GM23338 (cell line): ENCODE data around the gene KRT74. TPM values are rescaled to one million over a fixed set of nuclear protein-coding genes. Genes with fewer than 3 reads are reported as not detected.

Source experiments
- ATAC-seq: fragments of 200-7000 bp; cut with Tn5 transposase; 3 replicates; pipeline ENCODE4 v1.9.1; 2020
- DNase-seq: peaks from one replicate; pipeline ENCODE4 v3.0.0-alpha.2; 2015; ENCODE audit warnings: low spot score
- H2AFZ ChIP-seq: fragments of 200-600 bp; sonication (generic); 2 replicates; pipeline ENCODE4 v1.8.0; 2016; ENCODE audit warnings: antibody characterized with exemption, mild to moderate bottlenecking, moderate library complexity
- H3F3A ChIP-seq: fragments of 200-600 bp; sonication (generic); replicated peaks from 2 replicates; pipeline ENCODE4 v1.8.0; 2017; ENCODE audit warnings: antibody characterized with exemption, mixed run types, low read depth
- H3K27ac ChIP-seq: fragments of 200-600 bp; sonication (generic); 2 replicates; pipeline ENCODE4 v1.6.1; 2016; ENCODE audit warnings: low read depth
- H3K27me3 ChIP-seq: fragments of 200-600 bp; sonication (generic); 2 replicates; pipeline ENCODE4 v1.8.0; 2016; ENCODE audit warnings: mild to moderate bottlenecking, mixed run types, moderate library complexity; ENCODE audit not compliant: insufficient read depth
- H3K36me3 ChIP-seq: fragments of 200-600 bp; sonication (generic); 2 replicates; pipeline ENCODE4 v1.8.0; 2016; ENCODE audit warnings: mild to moderate bottlenecking; ENCODE audit not compliant: insufficient read depth
- H3K4me1 ChIP-seq: fragments of 200-600 bp; sonication (generic); 2 replicates; pipeline ENCODE4 v1.8.0; 2016; ENCODE audit warnings: mild to moderate bottlenecking, moderate library complexity; ENCODE audit not compliant: insufficient read depth
- H3K4me2 ChIP-seq: fragments of 200-600 bp; sonication (generic); 2 replicates; pipeline ENCODE4 v1.7.1; 2017; ENCODE audit warnings: mixed run types
- H3K4me3 ChIP-seq: fragments of 200-600 bp; sonication (generic); 2 replicates; pipeline ENCODE4 v1.6.1; 2016; ENCODE audit warnings: mixed run types
- H3K79me2 ChIP-seq: fragments of 200-600 bp; sonication (generic); replicated peaks from 2 replicates; pipeline ENCODE4 v1.8.0; 2017; ENCODE audit warnings: mild to moderate bottlenecking; ENCODE audit not compliant: insufficient read depth
- H3K9me2 ChIP-seq: fragments of 200-600 bp; sonication (generic); 2 replicates; pipeline ENCODE4 v1.8.0; 2017; ENCODE audit not compliant: insufficient read depth
- H4K20me1 ChIP-seq: fragments of 200-600 bp; sonication (generic); replicated peaks from 2 replicates; pipeline ENCODE4 v1.8.0; 2017; ENCODE audit warnings: mild to moderate bottlenecking; ENCODE audit not compliant: insufficient read depth
- H3K27ac Mint-ChIP-seq: 2 replicates; pipeline ENCODE4 v1.8.0; 2020; ENCODE audit warnings: inconsistent platforms, mild to moderate bottlenecking, moderate library complexity, mixed read lengths
- H3K27me3 Mint-ChIP-seq: 3 replicates; pipeline ENCODE4 v1.8.0; 2022; ENCODE audit warnings: low read depth, mild to moderate bottlenecking, moderate library complexity, mixed read lengths, inconsistent platforms; ENCODE audit not compliant: insufficient read depth, poor library complexity
- H3K36me3 Mint-ChIP-seq: 3 replicates; pipeline ENCODE4 v1.8.0; 2021; ENCODE audit warnings: low read depth, mild to moderate bottlenecking, inconsistent platforms, moderate library complexity, mixed read lengths
- H3K4me1 Mint-ChIP-seq: 3 replicates; pipeline ENCODE4 v1.8.0; 2020; ENCODE audit warnings: mild to moderate bottlenecking, inconsistent platforms, mixed read lengths
- H3K4me3 Mint-ChIP-seq: 3 replicates; pipeline ENCODE4 v1.8.0; 2021; ENCODE audit warnings: moderate library complexity, mild to moderate bottlenecking, inconsistent platforms, mixed read lengths
- H3K9me3 Mint-ChIP-seq: 3 replicates; pipeline ENCODE4 v1.8.0; 2020; ENCODE audit warnings: moderate library complexity, mild to moderate bottlenecking, inconsistent platforms, mixed read lengths
- CREB1 ChIP-seq: fragments of 250-450 bp; sonication (Bioruptor Pico); IDR thresholded peaks from 2 replicates; pipeline ENCODE4 v1.5.0; 2020; ENCODE audit warnings: low read depth, mild to moderate bottlenecking, moderate library complexity
- EZH2phosphoT487 ChIP-seq: fragments of 200-600 bp; sonication (generic); IDR thresholded peaks from one replicate; pipeline ENCODE4 v1.8.1; 2018; ENCODE audit warnings: antibody characterized with exemption; ENCODE audit not compliant: unreplicated experiment
- JUNB ChIP-seq: IDR thresholded peaks from one replicate; pipeline ENCODE4 v1.6.1; 2016; ENCODE audit warnings: antibody characterized with exemption; ENCODE audit not compliant: unreplicated experiment
- POLR2AphosphoS5 ChIP-seq: IDR thresholded peaks from 2 replicates; pipeline ENCODE4 v1.6.1; 2016; ENCODE audit warnings: antibody characterized with exemption, low read depth
- STAT1 ChIP-seq: IDR thresholded peaks from one replicate; pipeline ENCODE4 v1.6.1; 2016; ENCODE audit warnings: antibody characterized with exemption; ENCODE audit not compliant: unreplicated experiment
- ZNF331 ChIP-seq: fragments of 250-450 bp; sonication (Bioruptor Pico); IDR thresholded peaks from 2 replicates; pipeline ENCODE4 v1.5.0; 2020; ENCODE audit warnings: low read depth, mild to moderate bottlenecking, moderate library complexity
- polyA plus RNA-seq: library from polyadenylated mRNA; unstranded; fragments of >200 nt; fragmentation: Nextera tagmentation; extraction: Ambion mirVana; gene quantifications from 2 replicates; pipeline ENCODE4 v1.2.1, GENCODE V29; 2016
- total RNA-seq: library from RNA; depleted of rRNA; stranded (reverse); fragments of >200 nt; shearing (Covaris generic); gene quantifications from 2 replicates; pipeline ENCODE4 v1.2.3, GENCODE V29; 2014
- TF ChIP-seq, protein P1 (sequence below): IDR thresholded peaks from one replicate; pipeline ENCODE4 v1.6.1; 2018; ENCODE audit warnings: antibody characterized with exemption; ENCODE audit not compliant: unreplicated experiment
- TF ChIP-seq, protein P2 (sequence below), 2 experiments: fragments of 200-600 bp in 1 of 2; sonication (generic) in 1 of 2; conservative IDR thresholded peaks; 2 replicates each; pipeline versions ENCODE4 v1.5.1 to v1.6.1; 2016 to 2017; ENCODE audit warnings: antibody characterized with exemption in 2 of 2, low read depth in 2 of 2, mild to moderate bottlenecking in 2 of 2, moderate library complexity in 1 of 2
- TF ChIP-seq, protein P3 (sequence below): fragments of 250-450 bp; sonication (Bioruptor Pico); IDR thresholded peaks from 2 replicates; pipeline ENCODE4 v1.5.0; 2020; ENCODE audit warnings: mild to moderate bottlenecking, moderate library complexity

KRT74 gene
- total and polyA plus RNA-seq, 2 experiments from 2014 or later: not detected

DNA sequence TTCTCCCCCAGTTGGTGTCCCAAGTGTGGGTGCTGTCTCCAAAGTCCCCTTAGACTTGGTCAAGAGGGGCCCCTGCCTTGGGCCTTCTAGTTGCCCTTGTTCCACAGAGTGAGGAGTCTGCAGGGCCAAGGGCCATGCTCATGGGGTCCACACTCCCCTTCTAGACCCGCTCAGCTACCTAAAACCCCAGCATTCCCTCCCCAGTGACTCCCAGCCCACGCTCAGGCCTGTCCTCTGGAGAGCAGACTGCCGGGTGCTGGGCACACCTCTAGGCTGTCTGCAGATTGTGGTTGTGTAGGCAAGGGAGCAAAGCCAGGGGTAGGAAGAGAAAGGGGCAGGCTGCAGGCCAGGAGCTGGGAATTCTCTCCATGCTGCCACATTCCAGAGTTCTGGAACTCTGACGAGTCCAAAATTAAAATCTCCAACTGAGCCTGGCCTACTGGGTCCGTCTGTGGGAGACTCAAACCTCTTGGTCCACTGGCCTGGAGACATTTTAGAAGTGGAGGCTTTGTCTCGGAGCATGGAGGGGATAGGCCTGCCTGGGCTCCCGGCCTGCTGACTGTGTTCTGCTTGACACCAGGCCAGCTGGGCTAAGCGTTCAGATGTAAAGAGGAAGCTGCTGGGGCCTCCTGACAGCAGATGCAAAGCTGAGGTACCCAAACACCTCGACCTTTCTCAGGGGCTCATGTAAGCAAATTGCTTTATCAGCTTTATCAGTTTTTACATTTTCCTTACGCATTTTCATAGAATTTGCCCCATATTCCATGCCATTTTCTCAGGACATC lies 39.8 kb downstream of the KRT74 start (continued):
- TF ChIP-seq, protein P1, sequence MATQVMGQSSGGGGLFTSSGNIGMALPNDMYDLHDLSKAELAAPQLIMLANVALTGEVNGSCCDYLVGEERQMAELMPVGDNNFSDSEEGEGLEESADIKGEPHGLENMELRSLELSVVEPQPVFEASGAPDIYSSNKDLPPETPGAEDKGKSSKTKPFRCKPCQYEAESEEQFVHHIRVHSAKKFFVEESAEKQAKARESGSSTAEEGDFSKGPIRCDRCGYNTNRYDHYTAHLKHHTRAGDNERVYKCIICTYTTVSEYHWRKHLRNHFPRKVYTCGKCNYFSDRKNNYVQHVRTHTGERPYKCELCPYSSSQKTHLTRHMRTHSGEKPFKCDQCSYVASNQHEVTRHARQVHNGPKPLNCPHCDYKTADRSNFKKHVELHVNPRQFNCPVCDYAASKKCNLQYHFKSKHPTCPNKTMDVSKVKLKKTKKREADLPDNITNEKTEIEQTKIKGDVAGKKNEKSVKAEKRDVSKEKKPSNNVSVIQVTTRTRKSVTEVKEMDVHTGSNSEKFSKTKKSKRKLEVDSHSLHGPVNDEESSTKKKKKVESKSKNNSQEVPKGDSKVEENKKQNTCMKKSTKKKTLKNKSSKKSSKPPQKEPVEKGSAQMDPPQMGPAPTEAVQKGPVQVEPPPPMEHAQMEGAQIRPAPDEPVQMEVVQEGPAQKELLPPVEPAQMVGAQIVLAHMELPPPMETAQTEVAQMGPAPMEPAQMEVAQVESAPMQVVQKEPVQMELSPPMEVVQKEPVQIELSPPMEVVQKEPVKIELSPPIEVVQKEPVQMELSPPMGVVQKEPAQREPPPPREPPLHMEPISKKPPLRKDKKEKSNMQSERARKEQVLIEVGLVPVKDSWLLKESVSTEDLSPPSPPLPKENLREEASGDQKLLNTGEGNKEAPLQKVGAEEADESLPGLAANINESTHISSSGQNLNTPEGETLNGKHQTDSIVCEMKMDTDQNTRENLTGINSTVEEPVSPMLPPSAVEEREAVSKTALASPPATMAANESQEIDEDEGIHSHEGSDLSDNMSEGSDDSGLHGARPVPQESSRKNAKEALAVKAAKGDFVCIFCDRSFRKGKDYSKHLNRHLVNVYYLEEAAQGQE: no peak
- TF ChIP-seq, protein P2, sequence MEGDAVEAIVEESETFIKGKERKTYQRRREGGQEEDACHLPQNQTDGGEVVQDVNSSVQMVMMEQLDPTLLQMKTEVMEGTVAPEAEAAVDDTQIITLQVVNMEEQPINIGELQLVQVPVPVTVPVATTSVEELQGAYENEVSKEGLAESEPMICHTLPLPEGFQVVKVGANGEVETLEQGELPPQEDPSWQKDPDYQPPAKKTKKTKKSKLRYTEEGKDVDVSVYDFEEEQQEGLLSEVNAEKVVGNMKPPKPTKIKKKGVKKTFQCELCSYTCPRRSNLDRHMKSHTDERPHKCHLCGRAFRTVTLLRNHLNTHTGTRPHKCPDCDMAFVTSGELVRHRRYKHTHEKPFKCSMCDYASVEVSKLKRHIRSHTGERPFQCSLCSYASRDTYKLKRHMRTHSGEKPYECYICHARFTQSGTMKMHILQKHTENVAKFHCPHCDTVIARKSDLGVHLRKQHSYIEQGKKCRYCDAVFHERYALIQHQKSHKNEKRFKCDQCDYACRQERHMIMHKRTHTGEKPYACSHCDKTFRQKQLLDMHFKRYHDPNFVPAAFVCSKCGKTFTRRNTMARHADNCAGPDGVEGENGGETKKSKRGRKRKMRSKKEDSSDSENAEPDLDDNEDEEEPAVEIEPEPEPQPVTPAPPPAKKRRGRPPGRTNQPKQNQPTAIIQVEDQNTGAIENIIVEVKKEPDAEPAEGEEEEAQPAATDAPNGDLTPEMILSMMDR (conservative IDR thresholded peaks at IDR 0.05; ENCODE audit: low read depth in 2 of 2): no peak
- no peak for TF ChIP-seq JUNB
- TF ChIP-seq CREB1 (CRISPR knock-in tag): no peak

DNA sequence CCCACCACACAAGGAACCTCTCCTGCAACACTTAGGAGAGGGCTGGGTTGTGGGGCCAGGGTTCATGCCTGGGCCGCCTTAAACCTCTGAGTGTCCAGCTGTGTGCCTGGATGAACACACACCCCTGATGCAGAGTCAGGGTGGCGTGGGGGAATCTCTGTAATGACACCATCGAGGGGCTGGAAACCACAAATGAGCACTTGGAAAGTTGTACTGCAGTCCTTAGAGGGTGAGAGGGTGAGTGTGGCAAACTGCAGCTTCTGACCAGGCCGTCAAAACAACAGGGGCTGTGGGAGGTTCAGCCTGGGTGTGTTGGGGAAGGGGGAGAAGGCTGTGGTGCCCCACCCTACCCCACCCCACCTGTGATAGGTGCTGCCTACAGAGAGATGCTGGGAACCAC lies 41.0 kb downstream of the KRT74 start:
- no peak overlapping the region for H3K27ac Mint-ChIP-seq
- H3K36me3 Mint-ChIP-seq: no peaks in the 10 kb centered on the region
- no peak overlapping the region for H3K4me3 ChIP-seq
- no peaks in the 10 kb centered on the region for H3K9me2 ChIP-seq
- ATAC-seq: no peak
- H3K36me3 ChIP-seq: no peaks in the 10 kb centered on the region
- H3K4me1 ChIP-seq: no peaks in the 10 kb centered on the region
- no peak overlapping the region for H2AFZ ChIP-seq
- H3K4me3 Mint-ChIP-seq: no peak overlapping the region
- no peak overlapping the region for H3K4me2 ChIP-seq
- no peaks in the 10 kb centered on the region for H3F3A ChIP-seq
- no peaks in the 10 kb centered on the region for H3K27me3 ChIP-seq
- H3K79me2 ChIP-seq: no peaks in the 10 kb centered on the region
- no peaks in the 10 kb centered on the region for H3K4me1 Mint-ChIP-seq
- no peak for DNase-seq
- peaks cover 8% of the 10 kb centered on the region for H3K27me3 Mint-ChIP-seq
- no peaks in the 10 kb centered on the region for H4K20me1 ChIP-seq
- no peaks in the 10 kb centered on the region for H3K9me3 Mint-ChIP-seq
- no peak overlapping the region for H3K27ac ChIP-seq
- TF ChIP-seq ZNF331 (CRISPR knock-in tag) (no peak), POLR2AphosphoS5 (no peak), EZH2phosphoT487 (no peak), STAT1 (no peak), JUNB (no peak), CREB1 (CRISPR knock-in tag) (no peak)
- TF ChIP-seq, protein P3, sequence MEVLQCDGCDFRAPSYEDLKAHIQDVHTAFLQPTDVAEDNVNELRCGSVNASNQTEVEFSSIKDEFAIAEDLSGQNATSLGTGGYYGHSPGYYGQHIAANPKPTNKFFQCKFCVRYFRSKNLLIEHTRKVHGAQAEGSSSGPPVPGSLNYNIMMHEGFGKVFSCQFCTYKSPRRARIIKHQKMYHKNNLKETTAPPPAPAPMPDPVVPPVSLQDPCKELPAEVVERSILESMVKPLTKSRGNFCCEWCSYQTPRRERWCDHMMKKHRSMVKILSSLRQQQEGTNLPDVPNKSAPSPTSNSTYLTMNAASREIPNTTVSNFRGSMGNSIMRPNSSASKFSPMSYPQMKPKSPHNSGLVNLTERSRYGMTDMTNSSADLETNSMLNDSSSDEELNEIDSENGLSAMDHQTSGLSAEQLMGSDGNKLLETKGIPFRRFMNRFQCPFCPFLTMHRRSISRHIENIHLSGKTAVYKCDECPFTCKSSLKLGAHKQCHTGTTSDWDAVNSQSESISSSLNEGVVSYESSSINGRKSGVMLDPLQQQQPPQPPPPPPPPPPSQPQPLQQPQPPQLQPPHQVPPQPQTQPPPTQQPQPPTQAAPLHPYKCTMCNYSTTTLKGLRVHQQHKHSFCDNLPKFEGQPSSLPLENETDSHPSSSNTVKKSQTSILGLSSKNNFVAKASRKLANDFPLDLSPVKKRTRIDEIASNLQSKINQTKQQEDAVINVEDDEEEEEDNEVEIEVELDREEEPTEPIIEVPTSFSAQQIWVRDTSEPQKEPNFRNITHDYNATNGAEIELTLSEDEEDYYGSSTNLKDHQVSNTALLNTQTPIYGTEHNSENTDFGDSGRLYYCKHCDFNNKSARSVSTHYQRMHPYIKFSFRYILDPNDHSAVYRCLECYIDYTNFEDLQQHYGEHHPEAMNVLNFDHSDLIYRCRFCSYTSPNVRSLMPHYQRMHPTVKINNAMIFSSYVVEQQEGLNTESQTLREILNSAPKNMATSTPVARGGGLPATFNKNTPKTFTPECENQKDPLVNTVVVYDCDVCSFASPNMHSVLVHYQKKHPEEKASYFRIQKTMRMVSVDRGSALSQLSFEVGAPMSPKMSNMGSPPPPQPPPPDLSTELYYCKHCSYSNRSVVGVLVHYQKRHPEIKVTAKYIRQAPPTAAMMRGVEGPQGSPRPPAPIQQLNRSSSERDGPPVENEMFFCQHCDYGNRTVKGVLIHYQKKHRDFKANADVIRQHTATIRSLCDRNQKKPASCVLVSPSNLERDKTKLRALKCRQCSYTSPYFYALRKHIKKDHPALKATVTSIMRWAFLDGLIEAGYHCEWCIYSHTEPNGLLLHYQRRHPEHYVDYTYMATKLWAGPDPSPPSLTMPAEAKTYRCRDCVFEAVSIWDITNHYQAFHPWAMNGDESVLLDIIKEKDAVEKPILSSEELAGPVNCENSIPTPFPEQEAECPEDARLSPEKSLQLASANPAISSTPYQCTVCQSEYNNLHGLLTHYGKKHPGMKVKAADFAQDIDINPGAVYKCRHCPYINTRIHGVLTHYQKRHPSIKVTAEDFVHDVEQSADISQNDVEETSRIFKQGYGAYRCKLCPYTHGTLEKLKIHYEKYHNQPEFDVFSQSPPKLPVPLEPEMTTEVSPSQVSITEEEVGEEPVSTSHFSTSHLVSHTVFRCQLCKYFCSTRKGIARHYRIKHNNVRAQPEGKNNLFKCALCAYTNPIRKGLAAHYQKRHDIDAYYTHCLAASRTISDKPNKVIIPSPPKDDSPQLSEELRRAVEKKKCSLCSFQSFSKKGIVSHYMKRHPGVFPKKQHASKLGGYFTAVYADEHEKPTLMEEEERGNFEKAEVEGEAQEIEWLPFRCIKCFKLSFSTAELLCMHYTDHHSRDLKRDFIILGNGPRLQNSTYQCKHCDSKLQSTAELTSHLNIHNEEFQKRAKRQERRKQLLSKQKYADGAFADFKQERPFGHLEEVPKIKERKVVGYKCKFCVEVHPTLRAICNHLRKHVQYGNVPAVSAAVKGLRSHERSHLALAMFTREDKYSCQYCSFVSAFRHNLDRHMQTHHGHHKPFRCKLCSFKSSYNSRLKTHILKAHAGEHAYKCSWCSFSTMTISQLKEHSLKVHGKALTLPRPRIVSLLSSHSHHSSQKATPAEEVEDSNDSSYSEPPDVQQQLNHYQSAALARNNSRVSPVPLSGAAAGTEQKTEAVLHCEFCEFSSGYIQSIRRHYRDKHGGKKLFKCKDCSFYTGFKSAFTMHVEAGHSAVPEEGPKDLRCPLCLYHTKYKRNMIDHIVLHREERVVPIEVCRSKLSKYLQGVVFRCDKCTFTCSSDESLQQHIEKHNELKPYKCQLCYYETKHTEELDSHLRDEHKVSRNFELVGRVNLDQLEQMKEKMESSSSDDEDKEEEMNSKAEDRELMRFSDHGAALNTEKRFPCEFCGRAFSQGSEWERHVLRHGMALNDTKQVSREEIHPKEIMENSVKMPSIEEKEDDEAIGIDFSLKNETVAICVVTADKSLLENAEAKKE: no peak
